ENCODE results near the gene RSBN1L.
"Not testable (repeated sequence)": the region's sequence is repeated elsewhere in the genome, so short reads cannot be mapped to it uniquely, and the experiment has no call there.

Gene RSBN1L

DNA sequence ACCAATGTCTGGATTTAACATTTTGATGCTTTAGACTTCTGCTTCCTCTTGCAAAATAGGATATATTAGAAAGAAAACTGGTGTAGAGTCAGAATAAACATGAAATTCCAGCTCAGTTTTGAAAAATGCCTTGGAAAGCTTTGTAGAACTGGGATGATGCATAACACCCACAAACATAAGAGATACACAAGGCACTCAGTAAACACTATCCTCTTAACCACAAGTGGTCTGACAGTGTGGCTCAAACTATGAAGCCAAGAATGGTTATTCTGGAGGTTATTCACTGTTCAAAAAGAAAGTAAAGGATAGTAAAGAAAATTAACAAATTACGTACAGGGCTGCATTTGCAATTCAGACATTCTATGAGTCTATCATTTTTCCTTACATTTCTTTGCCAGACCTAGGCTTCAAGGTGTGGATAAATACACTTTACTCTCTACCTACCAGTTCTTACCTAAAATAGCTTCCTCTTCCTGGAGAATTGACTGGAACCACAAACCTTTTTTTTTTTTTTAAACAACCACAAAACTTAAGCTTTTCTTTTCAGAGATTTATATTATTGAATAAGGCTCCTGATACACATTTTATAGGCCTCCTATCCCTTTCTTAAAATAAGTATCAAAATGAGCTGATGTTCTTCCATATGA lies 9.0 kb upstream of the RSBN1L start:
- H3K4me3 ChIP-seq (ENCODE audit: low read depth, low read length), result no peak overlapping the region

DNA sequence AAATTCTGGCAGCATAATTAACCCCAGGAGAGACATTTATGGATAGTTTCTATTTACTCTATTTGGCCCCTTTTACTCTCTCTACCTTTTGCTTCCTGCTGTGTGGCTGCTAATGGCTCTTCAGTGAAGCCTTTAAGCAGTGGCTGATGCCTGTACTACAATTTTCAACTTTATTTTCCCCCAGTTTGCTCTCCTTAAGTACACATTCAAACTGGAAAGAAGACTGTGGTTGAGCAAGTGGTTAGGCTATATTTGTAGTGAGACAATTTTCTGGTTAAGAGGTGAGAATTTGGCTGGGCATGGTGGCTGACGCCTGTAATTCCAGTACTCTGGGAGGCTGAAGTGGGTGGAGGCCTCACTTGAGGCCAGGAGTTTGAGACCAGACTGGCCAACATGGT lies 8.5 kb upstream of the RSBN1L start:
- no peak overlapping the region for H3K4me3 ChIP-seq (ENCODE audit: low read depth, low read length)

DNA sequence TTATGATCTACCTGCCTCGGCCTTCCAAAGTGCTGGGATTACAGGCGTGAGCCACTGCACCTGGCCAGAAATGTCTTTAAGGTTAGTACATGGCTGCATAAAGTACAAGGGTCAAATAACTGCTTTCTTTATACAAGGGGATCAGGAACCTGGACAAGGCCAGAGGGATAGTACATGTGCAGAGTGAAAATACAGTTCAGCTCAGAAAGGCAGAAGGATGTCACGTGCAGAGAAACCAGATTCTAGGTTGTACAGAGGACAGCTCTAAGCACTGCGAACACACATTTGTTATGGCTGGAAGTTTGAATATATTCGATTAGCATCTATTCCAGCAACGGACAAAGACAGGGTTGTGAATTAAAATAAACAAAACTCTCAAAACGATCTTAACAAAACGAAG lies 6.0 kb upstream of the RSBN1L start:
- no peak overlapping the region for H3K4me3 ChIP-seq (ENCODE audit: low read depth, low read length)

DNA sequence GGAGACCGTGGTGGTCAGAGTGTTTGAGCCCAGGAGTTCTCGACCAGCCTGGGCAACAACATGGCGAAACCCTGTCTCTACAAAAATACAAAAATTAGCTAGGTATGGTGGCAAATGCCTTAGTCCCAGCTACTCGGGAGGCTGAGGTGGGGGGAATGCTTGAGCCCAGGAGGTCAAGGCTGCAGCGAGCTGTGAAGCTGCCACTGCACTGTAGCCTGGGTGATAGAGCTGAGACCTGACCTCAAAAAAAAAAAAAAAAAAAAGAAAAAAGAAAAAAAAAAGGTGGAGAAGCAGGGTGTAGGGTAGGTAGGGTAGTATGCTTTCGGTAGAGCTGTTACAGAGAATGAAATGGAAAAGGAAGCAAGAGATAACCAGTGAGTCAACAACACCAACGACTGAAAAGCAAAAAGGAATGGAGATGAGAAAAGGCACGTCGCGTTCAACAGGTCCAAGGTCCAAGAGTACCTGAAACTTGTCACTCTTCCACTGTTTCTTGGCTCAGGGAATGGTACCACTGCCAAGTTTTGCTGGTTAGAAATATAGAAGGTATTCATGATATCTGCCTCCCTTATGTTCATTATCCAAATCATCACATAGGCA lies 4.3 kb upstream of the RSBN1L start:
- no peak overlapping the region for H3K4me3 ChIP-seq (ENCODE audit: low read depth, low read length)

DNA sequence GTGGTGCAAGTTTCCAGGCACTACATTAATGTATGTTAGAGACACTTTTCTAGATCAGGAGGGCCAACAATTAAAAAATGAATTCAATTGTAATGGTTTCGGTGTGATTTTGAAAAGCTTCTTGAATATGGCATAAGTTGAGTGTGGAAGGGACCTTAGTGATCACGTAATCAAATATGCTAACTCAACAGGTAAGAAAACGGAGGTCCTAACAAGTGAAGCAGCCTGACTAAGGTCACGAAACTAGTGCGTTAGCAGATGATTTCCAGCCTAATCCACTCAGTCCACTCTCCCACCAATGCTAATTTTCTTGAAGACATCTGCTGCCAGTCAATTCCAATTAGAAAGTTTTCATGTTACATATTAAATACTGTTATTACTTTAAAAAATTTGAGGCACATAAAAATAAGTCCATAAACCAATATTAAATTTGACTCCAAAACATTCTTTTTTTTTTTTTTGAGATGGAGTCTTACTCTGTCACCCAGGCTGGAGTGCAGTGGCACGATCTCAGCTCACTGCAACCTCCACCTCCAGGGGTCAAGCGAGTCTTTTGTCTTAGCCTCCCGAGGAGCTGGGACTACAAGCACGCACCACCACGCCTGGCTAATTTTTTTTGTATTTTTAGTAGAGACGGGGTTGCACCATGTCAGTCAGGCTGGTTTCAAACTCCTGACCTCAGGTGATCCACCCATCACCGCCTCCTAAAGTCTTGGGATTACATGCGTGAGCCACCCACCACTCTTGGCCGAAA lies 2.3 kb upstream of the RSBN1L start:
- H3K4me3 ChIP-seq (ENCODE audit: low read depth, low read length), result no peak overlapping the region

DNA sequence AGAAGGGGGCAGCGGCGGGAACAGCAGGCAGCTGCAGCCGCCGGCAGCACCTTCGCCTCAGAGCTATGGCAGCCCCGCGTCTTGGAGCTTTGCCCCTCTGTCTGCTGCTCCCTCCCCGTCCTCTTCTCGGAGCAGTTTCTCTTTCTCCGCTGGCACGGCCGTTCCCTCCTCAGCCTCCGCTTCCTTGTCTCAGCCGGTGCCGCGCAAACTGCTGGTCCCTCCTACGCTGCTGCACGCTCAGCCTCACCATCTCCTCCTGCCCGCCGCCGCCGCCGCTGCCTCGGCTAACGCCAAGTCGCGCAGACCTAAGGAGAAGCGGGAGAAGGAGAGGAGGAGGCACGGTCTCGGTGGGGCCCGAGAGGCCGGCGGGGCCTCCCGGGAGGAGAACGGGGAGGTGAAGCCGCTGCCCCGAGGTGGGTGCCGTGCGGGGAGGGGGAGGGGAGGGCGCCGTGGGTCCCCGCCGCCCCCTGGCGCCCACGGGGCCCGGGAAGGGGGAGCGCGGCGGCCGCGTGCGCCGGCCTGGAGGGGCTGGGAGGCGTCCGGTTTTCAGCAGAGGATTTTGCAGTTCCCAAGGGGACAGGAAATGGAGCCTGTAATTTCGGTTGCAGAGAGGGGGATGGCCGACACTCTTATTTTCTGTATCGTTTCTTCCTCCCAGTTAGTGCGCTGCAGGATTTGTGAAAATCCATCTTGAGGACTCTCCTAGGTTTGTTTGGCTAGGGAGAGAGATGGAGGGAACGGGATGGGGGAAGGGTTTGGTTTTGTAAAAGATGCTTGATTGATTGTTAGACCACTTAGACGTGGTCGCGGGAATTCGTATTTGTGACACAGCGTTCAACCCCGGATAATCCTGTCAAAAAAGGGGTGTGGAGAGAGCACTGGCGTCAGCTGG lies 630 bp downstream of the RSBN1L start:
- peak overlapping the region; percentile 99 for H3K4me3 ChIP-seq (ENCODE audit: low read depth, low read length)

DNA sequence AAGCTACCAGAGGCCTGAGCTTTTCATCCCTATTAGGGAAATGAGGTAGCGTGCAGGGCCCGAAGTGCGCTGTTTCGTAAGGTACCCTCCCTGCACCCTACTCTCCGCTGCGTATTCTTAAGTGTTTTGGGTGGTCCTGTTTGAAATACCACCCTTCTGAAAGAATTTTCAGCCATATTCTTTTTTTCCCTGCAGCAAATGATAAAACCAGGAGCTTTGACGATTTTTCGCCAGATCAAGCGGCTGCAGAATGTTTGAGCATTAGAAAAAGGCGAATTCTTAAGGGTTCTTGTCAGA lies 1.2 kb downstream of the RSBN1L start:
- H3K4me3 ChIP-seq (ENCODE audit: low read depth, low read length), result peak overlapping the region; percentile 99

DNA sequence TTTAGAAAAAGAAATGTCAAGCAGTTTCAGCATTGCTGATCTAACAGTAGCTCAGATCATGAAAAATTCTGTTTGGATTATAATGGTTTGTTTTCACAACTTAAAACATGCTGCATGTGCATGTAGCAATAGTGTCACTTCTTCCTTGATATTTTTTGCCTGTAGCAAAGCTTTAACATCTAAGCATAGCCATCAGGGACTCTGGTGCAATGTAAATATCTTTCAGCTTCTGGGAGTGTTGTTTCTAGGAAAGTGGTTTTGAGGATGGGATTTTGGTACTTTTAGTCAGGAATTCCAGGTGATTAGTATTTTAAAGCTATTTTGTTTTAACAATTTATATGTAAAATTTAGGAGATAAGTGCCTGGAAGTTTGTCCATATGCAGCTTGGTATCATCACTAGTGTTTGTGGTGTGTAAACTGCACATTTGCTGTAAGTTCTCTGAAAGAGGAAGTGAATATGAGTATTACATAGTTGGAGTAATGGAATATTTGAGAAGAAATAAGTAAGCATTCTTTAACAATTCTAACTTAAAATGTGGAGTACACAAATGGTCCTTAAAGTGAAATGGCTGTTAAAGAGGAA lies 1.9 kb downstream of the RSBN1L start:
- H3K4me3 ChIP-seq (ENCODE audit: low read depth, low read length), result peak overlapping the region; percentile 99

DNA sequence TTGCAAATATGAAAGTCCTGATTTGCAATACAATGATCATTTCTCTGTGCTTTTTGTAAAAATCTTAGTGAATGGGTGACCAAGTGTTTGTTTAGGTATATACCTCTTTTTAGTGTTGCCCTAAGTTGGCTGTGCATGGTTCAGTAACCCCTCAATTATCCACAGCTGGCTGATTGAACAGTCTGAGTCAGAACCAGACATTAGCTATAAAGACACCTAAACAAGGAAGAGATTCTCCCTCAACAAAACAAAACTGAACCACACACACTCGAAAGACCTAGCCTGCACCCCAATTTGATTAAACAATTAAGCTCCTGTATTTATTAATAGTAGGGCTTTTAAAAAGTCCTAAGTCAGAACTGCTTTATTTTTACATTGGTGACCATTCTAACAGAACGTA lies 2.8 kb downstream of the RSBN1L start:
- H3K4me3 ChIP-seq (ENCODE audit: low read depth, low read length), result no peak overlapping the region

DNA sequence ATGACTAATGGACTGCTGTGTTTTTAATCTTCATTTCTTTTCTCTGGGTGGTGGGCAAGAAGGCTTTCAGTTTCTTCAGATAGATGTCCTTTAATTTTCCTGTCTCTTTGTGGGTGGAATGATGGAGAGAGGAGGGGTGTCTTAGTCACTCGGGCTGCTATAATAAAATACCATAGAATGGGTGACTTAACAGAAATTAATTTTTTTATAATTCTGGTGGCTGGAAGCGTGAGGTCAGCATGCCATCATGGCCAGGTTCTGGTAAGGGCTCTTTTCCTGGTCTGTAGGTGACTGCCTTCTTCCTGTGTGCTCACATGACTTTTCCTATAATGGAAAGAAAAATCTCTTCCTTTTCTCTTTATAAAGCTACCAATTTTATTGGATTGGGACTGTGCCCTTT lies 6.3 kb downstream of the RSBN1L start:
- no peak overlapping the region for H3K4me3 ChIP-seq (ENCODE audit: low read depth, low read length)

DNA sequence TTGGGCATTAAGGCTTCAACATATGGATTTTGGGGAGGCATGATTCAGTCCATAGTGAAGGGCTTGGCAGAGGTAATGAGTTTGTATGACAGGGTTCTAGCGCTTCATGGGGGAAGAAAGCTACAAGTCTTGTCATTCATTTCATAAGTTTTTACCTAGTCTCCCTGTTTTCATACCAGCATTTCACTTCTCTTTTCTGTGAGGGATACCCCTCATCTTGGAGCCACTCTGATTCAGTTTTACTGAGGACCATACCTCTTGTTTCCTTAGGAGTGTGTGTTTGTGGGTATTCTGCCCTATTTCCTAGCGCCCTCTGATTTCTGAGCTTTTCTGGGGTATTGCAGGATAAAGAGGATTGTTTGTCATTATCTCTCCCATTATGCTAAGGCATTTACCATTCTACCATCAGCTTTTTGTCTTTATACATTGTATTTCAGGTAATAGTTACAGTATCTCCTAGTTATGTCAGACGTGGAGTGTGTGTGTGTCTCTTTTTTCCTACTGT lies 6.8 kb downstream of the RSBN1L start:
- H3K4me3 ChIP-seq (ENCODE audit: low read depth, low read length), result no peak overlapping the region

DNA sequence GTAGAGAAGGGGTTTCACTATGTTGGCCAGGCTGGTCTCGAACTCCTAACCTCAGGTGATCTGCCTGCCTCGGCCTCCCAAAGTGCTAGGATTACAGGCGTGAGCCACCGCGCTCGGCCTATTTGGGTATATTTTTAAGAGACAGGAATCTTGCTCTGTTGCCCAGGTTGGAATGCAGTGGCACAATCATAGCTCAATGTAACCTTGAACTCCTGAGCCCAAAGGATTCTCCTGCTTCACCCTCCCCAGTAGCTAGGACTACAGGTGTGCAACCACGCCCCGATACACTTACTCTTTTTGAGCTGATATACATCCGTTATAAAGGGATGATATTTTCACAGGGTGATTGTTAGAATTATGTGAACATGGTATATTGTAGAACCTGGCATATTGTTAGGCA lies 7.4 kb downstream of the RSBN1L start:
- not testable (repeated sequence) for H3K4me3 ChIP-seq (ENCODE audit: low read depth, low read length)

DNA sequence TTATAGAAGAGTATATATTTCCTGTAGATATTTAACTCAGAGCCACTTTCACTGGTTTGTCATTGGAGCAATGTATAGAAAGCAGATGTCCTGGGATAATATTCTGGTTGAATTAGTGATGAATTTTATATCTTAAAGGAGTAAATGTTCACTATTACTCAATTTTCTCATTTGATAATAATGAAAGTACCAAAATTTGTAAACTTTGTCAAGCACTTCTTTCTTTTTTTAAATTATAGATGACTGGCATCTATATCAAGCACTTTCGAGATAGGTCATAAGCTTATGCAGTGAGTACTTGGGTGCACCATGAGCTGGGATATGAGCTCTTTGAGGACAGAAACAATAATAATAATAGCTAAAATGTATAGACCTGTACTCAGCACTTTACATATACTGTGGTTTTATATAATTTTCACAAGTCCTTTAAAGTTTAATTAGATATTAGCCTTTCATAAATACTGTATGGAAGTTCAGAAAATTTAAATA lies 11.3 kb downstream of the RSBN1L start:
- no peak overlapping the region for H3K4me3 ChIP-seq (ENCODE audit: low read depth, low read length)

DNA sequence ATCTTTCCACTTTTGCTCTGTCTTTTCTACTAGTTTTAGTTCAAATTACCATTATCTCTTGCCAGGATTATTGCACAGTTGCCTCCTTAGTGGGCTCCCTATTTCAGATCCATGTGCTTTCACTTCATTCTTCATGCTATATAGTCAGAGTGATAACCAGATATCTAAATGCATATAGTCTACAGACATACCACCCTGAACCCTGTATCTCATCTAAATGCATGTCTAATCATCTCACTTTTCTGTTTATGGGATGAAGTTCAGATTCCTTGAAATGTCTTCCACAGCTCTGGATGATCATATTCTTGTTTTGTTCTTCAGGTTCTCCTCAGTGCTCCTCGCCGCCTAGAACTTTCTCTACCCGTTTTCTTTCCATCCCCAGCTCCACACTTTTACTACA lies 13.8 kb downstream of the RSBN1L start:
- H3K4me3 ChIP-seq (ENCODE audit: low read depth, low read length), result no peak overlapping the region

DNA sequence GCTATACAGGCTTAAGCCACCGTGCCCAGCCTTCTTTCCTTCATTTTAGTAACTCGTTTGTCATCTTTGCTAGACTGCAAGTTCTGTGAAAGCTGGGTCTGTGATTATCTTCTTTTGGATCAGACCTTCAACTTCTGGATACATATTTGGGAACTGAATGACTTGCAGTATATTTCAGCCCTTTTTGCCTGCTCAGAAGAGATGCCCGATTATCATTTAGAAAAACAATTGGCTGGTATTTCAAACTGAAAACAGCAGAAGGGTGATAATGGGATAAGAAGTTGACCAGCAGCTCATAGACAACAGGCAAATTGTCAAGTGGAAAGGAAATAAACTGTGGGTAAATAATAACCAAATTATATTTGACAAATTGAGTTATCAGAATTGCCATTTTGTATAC lies 14.6 kb downstream of the RSBN1L start:
- no peak overlapping the region for H3K4me3 ChIP-seq (ENCODE audit: low read depth, low read length)

DNA sequence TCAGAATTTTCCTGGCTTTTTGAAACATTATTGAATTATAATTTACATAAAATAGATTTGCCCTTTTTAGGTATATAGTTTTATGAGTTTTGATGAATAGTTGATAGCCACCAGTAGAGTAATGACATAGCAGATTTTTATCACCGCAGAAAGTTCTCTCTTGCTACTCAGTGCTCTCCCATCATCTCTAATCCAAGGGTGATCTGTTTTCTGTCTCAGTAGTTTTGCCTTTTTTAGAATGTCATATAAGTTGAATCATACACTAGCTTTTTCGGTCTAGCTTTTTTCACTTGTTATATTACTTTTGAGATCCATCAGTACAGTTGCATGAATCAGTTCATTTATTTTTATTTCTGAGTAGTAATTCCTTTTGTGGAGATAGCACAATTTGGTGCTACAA lies 17.9 kb downstream of the RSBN1L start:
- H3K4me3 ChIP-seq (ENCODE audit: low read depth, low read length), result no peak overlapping the region

DNA sequence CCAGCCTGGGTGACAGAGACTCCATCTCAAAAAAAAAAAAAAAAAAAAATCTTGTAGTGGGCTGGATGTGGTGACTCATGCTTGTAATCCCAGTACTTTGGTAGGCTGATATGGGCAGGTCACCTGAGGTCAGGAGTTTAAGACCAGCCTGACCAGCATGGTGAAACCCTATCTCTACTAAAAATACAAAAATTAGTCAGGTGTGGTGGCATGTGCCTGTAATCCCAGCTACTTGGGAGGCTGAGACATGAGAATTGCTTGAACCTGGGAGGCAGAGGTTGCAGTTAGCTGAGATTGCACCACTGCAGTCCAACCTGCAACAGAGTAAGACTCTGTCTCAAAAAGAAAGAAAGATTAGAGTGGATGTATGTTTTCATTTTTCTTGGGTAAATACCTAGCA lies 18.7 kb downstream of the RSBN1L start:
- not testable (repeated sequence) for H3K4me3 ChIP-seq (ENCODE audit: low read depth, low read length)

DNA sequence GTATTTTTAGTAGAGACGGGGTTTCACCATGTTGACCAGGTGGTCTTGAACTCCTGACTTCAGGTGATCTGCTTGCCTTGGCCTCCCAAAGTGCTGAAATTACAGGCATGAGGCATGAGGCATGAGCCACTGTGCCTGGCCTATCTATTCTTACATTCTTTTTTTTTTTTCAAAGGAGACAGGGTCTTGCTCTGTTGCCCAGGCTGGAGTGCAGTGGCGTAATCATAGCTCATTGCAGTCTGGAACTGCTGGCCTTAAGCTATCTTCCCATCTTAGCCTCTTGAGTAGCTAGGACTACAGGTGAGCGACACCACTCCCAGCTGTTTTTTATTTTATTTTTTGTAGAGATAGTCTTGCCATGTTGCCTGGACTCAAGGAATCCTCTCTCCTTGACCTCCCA lies 20.5 kb downstream of the RSBN1L start:
- no peak overlapping the region for H3K4me3 ChIP-seq (ENCODE audit: low read depth, low read length)

DNA sequence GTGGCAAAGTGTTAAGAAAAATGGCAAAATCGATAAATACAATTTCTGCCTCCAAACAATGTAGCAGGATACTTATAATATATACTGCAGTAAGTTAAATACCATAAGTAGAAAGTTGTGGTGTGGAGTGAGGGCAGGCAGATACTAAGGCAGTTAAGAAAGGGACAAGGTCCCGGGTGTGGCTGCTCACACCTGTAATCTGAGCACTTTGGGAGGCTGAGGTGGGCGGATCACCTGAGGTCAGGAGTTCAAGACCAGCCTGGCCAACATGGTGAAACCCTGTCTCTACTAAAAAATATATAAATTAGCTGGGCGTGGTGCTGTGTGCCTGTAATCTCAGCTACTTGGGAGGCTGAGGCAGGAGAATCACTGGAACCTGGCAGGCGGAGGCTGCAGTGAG lies 21.3 kb downstream of the RSBN1L start:
- H3K4me3 ChIP-seq (ENCODE audit: low read depth, low read length), result not testable (repeated sequence)

DNA sequence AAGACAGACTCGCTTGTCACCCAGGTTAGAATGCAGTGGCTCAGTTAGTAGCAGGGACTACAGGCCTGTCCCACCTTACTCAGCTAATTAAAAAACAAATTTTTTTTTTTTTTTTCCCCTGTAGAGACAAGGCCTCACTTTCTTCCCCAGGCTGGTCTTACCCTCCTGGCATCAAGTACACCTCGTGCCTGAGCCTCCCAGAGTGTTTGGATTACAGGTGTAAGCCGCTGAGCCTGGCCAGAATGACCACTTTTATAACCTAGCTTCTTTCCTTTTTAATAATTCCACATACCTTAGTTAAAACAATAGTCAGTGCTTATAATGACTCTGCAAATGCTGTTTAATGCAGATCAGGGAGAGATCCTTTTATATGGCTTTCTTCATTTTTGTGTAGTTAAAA lies 31.3 kb downstream of the RSBN1L start:
- H3K4me3 ChIP-seq (ENCODE audit: low read depth, low read length), result no peak overlapping the region

Data from iPS-11a (cell line).